ENCODE results near the gene RNF130.
A peak's percentile ranks its signal among the peaks of the same experiment; 100 is the strongest.

Gene RNF130

DNA sequence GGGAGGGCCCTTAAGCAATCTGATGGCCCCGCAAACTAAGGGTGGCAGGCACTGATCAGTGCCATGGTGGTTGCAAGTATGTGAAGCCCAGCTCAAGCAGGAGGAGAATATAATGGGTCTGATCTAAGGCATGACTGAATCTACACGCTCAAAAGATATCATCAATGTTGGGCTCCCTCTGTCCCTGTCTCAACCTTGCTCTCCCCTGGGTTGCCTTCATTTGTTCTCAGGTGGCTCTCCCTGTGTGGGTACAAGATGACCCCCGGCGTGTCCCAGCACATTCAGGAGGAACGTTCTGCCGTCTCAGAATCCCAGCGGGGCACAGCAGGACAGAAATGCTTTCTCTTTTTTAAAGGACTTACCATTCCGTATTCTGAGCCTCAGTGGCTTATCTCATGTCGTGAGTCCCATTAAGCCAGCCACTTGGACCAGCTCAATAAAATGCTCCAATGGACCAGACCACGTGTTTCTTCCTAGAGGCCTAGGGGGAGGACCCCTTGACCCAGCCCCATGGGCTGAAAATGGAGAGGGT lies 12.0 kb upstream of the RNF130 start (continued):
- TF ChIP-seq ZNF623 (tag by site-specific recombination; IDR thresholded peaks at IDR 0.05) = no peak
- TF ChIP-seq ZNF830 (tag by site-specific recombination; IDR thresholded peaks at IDR 0.05; ENCODE audit: low read depth) = no peak
- no peak for TF ChIP-seq MEIS1 (CRISPR knock-in tag; IDR thresholded peaks at IDR 0.05; ENCODE audit: borderline replicate concordance)

DNA sequence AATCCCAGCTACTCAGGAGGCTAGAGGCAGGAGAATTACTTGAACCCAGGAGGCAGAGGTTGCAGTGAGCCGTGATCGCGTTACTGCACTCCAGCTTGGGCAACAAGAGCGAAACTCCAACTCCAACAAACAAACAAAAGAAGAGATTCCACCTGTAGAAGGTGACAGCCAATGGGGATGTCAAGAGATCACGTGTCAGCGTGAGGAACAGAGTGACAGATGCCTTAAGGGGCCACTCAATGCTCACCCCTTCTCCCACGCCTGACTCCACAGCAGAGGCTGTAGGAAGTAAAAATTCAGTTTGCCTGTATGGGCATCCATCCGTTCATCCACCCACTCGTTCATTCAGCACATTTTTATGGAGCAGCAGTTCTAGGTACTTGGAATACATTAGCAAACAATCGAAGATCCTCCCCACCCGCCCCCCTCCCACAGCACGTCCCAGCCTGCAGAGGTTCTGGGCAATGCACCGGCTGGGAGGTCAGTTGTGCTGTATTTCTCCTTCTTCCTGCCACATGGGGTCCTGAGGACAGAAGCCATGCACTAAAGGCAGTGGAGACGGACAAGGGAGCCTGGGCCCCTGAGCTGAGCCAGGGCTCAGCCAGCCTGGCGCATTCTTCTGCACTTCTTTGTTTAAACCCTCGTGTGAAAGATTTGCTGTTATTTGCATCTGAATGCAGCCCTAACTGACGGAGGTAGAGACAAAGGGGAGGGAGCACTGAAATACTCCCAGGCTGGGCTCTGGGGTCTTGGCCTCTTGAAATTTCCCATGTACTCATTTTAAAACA lies 11.3 kb upstream of the RNF130 start:
- ChIA-PET POLR2A (no interaction called here), CTCF (no interaction called here)
- Histone ChIP-seq H3K36me3 (ENCODE audit: control insufficient read depth in 2 of 2, insufficient read depth in 1 of 2, low read length in 2 of 2) (no peaks in the 10 kb centered on the region), H3K9me3 (ENCODE audit: control insufficient read depth, insufficient read depth, low read depth, low read length) (no peaks in the 10 kb centered on the region), H3K27ac (ENCODE audit: extremely low read depth, low read depth, low read length) (no peak overlapping the region), H3K4me1 (ENCODE audit: control insufficient read depth, insufficient read depth, low read length) (no peaks in the 10 kb centered on the region), H3K4me3 (ENCODE audit: low read depth, low read length) (no peak overlapping the region)
- TF ChIP-seq, protein P1, sequence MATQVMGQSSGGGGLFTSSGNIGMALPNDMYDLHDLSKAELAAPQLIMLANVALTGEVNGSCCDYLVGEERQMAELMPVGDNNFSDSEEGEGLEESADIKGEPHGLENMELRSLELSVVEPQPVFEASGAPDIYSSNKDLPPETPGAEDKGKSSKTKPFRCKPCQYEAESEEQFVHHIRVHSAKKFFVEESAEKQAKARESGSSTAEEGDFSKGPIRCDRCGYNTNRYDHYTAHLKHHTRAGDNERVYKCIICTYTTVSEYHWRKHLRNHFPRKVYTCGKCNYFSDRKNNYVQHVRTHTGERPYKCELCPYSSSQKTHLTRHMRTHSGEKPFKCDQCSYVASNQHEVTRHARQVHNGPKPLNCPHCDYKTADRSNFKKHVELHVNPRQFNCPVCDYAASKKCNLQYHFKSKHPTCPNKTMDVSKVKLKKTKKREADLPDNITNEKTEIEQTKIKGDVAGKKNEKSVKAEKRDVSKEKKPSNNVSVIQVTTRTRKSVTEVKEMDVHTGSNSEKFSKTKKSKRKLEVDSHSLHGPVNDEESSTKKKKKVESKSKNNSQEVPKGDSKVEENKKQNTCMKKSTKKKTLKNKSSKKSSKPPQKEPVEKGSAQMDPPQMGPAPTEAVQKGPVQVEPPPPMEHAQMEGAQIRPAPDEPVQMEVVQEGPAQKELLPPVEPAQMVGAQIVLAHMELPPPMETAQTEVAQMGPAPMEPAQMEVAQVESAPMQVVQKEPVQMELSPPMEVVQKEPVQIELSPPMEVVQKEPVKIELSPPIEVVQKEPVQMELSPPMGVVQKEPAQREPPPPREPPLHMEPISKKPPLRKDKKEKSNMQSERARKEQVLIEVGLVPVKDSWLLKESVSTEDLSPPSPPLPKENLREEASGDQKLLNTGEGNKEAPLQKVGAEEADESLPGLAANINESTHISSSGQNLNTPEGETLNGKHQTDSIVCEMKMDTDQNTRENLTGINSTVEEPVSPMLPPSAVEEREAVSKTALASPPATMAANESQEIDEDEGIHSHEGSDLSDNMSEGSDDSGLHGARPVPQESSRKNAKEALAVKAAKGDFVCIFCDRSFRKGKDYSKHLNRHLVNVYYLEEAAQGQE (tag by site-specific recombination; IDR thresholded peaks at IDR 0.05) = no peak
- peak; percentile 63 for TF ChIP-seq ZFHX2 (tag by site-specific recombination; conservative IDR thresholded peaks at IDR 0.05)
- no peak for TF ChIP-seq ZNF626 (tag by site-specific recombination; IDR thresholded peaks at IDR 0.05)
- peak; percentile 85 for TF ChIP-seq EGR2 (tag by site-specific recombination; IDR thresholded peaks at IDR 0.05; ENCODE audit: low read depth)
- TF ChIP-seq REPIN1 (tag by site-specific recombination; IDR thresholded peaks at IDR 0.05; ENCODE audit: low read depth) = no peak
- TF ChIP-seq ZNF792 (tag by site-specific recombination; IDR thresholded peaks at IDR 0.05) = no peak
- no peak for TF ChIP-seq MZF1 (tag by site-specific recombination; IDR thresholded peaks at IDR 0.05; ENCODE audit: borderline replicate concordance)

- Histone ChIP-seq H3K27ac (ENCODE audit: extremely low read depth, low read depth, low read length) (no peak overlapping the region), H3K9me3 (ENCODE audit: control insufficient read depth, insufficient read depth, low read depth, low read length) (no peaks in the 10 kb centered on the region), H3K4me3 (ENCODE audit: low read depth, low read length) (no peak overlapping the region), H3K36me3 (ENCODE audit: control insufficient read depth in 2 of 2, insufficient read depth in 1 of 2, low read length in 2 of 2) (no peaks in the 10 kb centered on the region), H3K4me1 (ENCODE audit: control insufficient read depth, insufficient read depth, low read length) (no peaks in the 10 kb centered on the region)
- ChIA-PET CTCF (interaction anchor here (0.8 kb wide), 1 partner anchor 17 kb away, joined by 3 read pairs; no protein-coding TSS in a partner anchor), POLR2A (no interaction called here)
- no peak for TF ChIP-seq ZFP3 (tag by site-specific recombination; IDR thresholded peaks at IDR 0.05; ENCODE audit: low read depth)
- no peak for TF ChIP-seq ZNF423 (tag by site-specific recombination; IDR thresholded peaks at IDR 0.05)
- no peak for TF ChIP-seq ZNF146 (tag by site-specific recombination; IDR thresholded peaks at IDR 0.05)
- TF ChIP-seq ZNF747 (tag by site-specific recombination; IDR thresholded peaks at IDR 0.05) = no peak
- no peak for TF ChIP-seq GLI4 (tag by site-specific recombination; IDR thresholded peaks at IDR 0.05)
- no peak for TF ChIP-seq ZNF221 (tag by site-specific recombination; IDR thresholded peaks at IDR 0.05; ENCODE audit: borderline replicate concordance)
- TF ChIP-seq ZNF394 (tag by site-specific recombination; IDR thresholded peaks at IDR 0.05; ENCODE audit: borderline replicate concordance) = no peak
- TF ChIP-seq GLI2 (tag by site-specific recombination; IDR thresholded peaks at IDR 0.05; ENCODE audit: borderline replicate concordance, low read depth) = no peak
These were observed 9.9 kb upstream of the RNF130 start for GRCh38 chr5:180081481-180081880.

Measured in HEK293 (cell line).